ENCODE results near the gene SLC2A4RG. TPM values are rescaled to one million over a fixed set of nuclear protein-coding genes. Genes with fewer than 3 reads are reported as not detected.

SLC2A4RG gene
- total and polyA plus RNA-seq, 10 donors = 27.5 to 107 (median 64.3) TPM

DNA sequence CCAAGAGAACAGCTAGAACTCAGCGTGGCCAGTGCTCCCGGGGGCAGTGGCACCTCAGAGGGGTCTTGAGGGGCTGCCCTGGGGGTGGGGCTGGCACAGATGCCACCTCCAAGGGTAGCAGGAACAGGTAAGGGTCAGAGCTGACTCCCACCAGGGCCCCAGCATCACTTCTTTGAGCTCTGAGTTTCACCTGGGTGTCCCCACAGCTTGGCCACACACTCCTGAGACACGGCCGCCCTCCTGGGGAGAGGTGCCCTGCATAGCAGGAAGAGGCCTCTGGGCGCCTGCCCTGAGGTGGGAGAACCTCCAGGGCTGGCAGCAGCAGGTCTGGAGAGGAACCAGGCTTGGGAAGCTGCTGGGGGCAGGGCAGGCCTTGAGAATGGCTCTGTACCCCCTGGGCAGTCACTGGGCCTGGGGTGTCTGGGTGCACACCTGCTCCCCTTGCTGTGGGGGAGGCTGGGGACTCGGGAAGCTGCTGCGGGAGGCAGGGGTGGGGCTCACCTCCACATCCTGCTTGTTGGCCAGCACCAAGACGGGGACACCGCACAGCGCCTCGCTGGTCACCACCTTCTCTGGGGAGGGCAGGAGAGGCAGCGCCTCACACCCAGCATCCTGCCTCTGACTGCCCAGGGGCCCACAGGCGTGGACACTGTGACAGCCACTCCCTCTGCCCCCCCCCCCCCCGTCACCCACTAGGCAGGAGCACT lies 38.1 kb upstream of the SLC2A4RG start:
- Histone ChIP-seq H3K36me3 (peaks cover 0 to 86% (median 40%) of the 10 kb centered on the region in 6 donors), H3K27me3 (replicated peaks in 1 of 7) (peaks cover 0 to 6% (median 0%) of the 10 kb centered on the region in 7 donors), H3K27ac (peak overlapping the region in 6 of 8 donors; percentile 20 to 77 (median 34)), H3K4me1 (peaks cover 31 to 94% (median 68%) of the 10 kb centered on the region in 6 donors), H3K9me3 (no peaks in the 10 kb centered on the region), H3K4me3 (no peak overlapping the region)
- DNase-seq = peak; percentile 72
- intact Hi-C loops (cut with DNase I; ENCODE audit: low total_unique reads) = loop anchor here (10.0 kb wide), 1 partner anchor 163 kb away; the partner anchor contains the start of genes ABHD16B and TPD52L2
- 71 to 85% (median 79%) methylated on average over 7 to 14 of the region's 14 CpGs for WGBS, 5 donors
- TF ChIP-seq, protein P1, sequence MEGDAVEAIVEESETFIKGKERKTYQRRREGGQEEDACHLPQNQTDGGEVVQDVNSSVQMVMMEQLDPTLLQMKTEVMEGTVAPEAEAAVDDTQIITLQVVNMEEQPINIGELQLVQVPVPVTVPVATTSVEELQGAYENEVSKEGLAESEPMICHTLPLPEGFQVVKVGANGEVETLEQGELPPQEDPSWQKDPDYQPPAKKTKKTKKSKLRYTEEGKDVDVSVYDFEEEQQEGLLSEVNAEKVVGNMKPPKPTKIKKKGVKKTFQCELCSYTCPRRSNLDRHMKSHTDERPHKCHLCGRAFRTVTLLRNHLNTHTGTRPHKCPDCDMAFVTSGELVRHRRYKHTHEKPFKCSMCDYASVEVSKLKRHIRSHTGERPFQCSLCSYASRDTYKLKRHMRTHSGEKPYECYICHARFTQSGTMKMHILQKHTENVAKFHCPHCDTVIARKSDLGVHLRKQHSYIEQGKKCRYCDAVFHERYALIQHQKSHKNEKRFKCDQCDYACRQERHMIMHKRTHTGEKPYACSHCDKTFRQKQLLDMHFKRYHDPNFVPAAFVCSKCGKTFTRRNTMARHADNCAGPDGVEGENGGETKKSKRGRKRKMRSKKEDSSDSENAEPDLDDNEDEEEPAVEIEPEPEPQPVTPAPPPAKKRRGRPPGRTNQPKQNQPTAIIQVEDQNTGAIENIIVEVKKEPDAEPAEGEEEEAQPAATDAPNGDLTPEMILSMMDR (IDR thresholded peaks at IDR 0.05 in 8 of 11, conservative IDR thresholded peaks at IDR 0.05 in 3 of 11) = no peak
- TF ChIP-seq POLR2AphosphoS5 (IDR thresholded peaks at IDR 0.05) (peak; percentile 11 to 69 (median 38)), POLR2A (IDR thresholded peaks at IDR 0.05) (no peak)

DNA sequence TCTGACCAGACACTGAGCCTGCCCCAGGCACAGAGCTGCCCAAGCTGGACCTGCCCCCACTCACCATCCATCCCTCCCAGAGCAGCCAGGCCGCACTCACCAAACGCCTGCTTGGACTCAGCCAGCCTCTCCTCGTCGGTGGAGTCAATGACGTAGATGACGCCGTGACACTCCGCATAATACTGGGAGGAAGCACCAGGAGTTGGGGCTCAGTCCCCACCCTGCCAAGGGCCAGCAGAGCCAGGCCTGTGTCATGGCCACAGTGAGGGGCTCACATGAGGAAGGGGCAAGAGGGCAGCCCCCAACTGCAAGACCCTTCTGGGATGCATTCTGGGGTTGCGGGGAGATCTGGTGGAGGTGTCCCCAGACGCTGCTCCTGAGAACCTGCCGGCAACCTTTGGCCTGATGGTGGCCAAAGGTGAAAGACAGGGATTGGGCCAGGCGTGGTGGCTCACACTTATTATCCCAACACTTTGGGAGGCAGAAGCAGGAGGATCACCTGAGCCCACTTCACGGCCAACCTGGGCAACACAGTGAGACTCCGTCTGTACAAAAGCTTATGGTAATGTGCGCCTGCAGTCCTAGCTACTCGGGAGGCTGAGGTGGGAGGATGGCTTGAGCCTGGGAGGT lies 37.4 kb upstream of the SLC2A4RG start:
- intact Hi-C loops (cut with DNase I; ENCODE audit: low total_unique reads) = loop anchor here (10.0 kb wide), 1 partner anchor 163 kb away; the partner anchor contains the start of genes ABHD16B and TPD52L2
- 91 to 96% (median 94%) methylated on average over 14 to 16 of the region's 16 CpGs for WGBS, 5 donors
- H3K4me3 ChIP-seq = no peak overlapping the region
- H3K27ac ChIP-seq = peak overlapping the region in 3 of 8 donors; percentile 39 to 77 (median 71)
- H3K4me1 ChIP-seq = peaks cover 29 to 94% (median 68%) of the 10 kb centered on the region in 6 donors
- H3K27me3 ChIP-seq (replicated peaks in 1 of 7) = no peaks in the 10 kb centered on the region
- TF ChIP-seq, protein P1 (IDR thresholded peaks at IDR 0.05 in 8 of 11, conservative IDR thresholded peaks at IDR 0.05 in 3 of 11) = no peak
- TF ChIP-seq POLR2A (IDR thresholded peaks at IDR 0.05) (no peak), POLR2AphosphoS5 (IDR thresholded peaks at IDR 0.05) (no peak)
- DNase-seq = peak; percentile 56
- H3K36me3 ChIP-seq = peaks cover 0 to 87% (median 40%) of the 10 kb centered on the region in 6 donors
- H3K9me3 ChIP-seq = no peaks in the 10 kb centered on the region

DNA sequence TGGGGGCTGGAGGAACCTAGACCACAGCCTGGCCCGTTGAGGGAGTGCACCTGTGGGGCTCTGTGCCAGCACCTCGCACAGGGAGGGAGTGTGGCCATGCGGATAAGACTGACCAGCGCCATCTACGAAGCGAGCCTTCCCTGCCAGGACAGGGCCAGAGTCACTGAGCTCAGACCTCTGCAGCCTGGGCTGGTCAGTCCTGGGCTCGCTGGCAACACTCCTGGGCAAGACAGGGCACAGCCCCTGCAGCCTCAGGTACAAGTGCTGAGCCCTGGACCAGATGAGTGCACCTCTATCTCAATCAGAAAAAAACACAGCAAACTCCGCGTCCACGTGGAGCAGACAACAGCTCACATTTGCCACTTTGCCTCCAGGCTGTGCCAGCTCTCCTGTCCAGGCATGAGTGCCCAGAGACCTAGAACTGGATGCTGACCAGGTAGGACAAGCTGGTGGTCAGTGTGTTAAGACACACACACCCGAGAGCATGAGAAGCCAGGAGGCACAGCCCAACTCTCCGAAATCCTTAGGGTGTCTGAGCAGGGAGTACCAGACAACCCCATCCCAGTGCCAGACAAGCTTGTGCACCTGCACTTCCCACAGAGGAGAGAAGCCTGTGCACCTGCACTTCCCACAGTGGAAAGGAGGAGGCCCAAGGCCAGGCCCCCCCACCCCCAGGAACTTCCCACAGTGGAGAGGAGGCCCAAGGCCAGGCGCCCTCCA lies 36.7 kb upstream of the SLC2A4RG start:
- Histone ChIP-seq H3K4me3 (no peak overlapping the region), H3K9me3 (no peaks in the 10 kb centered on the region), H3K36me3 (peaks cover 0 to 80% (median 40%) of the 10 kb centered on the region in 6 donors), H3K4me1 (peaks cover 25 to 90% (median 63%) of the 10 kb centered on the region in 6 donors), H3K27me3 (replicated peaks in 1 of 7) (no peaks in the 10 kb centered on the region), H3K27ac (peak overlapping the region in 1 of 8 donors; percentile 95)
- no peak for DNase-seq
- WGBS, 5 donors = 71 to 94% (median 85%) methylated on average over 5 to 13 of the region's 13 CpGs
- intact Hi-C loops (cut with DNase I; ENCODE audit: low total_unique reads) = loop anchor here (10.0 kb wide), 1 partner anchor 162 kb away; the partner anchor contains the start of genes ABHD16B and TPD52L2
- TF ChIP-seq POLR2A (IDR thresholded peaks at IDR 0.05) (no peak), POLR2AphosphoS5 (IDR thresholded peaks at IDR 0.05) (peak in 1 of 3 donors; percentile 55)
- TF ChIP-seq, protein P1 (IDR thresholded peaks at IDR 0.05 in 8 of 11, conservative IDR thresholded peaks at IDR 0.05 in 3 of 11) = no peak

Data from spleen (tissue), 11 donors.